ENCODE data around the gene KIRREL1. TPM values are rescaled to one million over a fixed set of nuclear protein-coding genes. Genes with fewer than 3 reads are reported as not detected.

Gene KIRREL1
- total RNA-seq, 1 donor = 174 TPM

GRCh38 chr1:158115126-158115525, 121.7 kb downstream of the KIRREL1 start:
- no peak for TF ChIP-seq CTCF (IDR thresholded peaks at IDR 0.05; ENCODE audit: extremely low read depth, low read depth, low read length)
- H3K9me3 ChIP-seq (ENCODE audit: low read depth, low read length) = no peaks in the 10 kb centered on the region

GRCh38 chr1:158116311-158117167, 123.1 kb downstream of the KIRREL1 start:
- DNase-seq (ENCODE audit: insufficient read length, low spot score, missing footprints) = no peak

More at GRCh38 chr1:158115126-158115525, 121.7 kb downstream of the KIRREL1 start:
- H3K27me3 ChIP-seq (ENCODE audit: insufficient read depth, low read length) = peaks cover 12% of the 10 kb centered on the region
- no peaks in the 10 kb centered on the region for H3K79me2 ChIP-seq (ENCODE audit: insufficient read depth, low read length)
- no peaks in the 10 kb centered on the region for H4K20me1 ChIP-seq (ENCODE audit: insufficient read depth, low read length)
- no peak for DNase-seq (ENCODE audit: insufficient read length, low spot score, missing footprints)
- no peak overlapping the region for H3K27ac ChIP-seq (ENCODE audit: low read depth, low read length)
- H3K4me1 ChIP-seq (ENCODE audit: insufficient read depth, low read length) = peaks cover 4% of the 10 kb centered on the region
- H3K36me3 ChIP-seq (ENCODE audit: insufficient read depth, low read length) = no peaks in the 10 kb centered on the region
- H2AFZ ChIP-seq (ENCODE audit: low read length) = no peak overlapping the region
- H3K4me3 ChIP-seq (ENCODE audit: insufficient read depth, low read length) = no peak overlapping the region
- H3K4me2 ChIP-seq (ENCODE audit: insufficient read depth, low read length) = no peak overlapping the region

GRCh38 chr1:158117854-158118704, 124.6 kb downstream of the KIRREL1 start:
- Histone ChIP-seq H3K4me3 (ENCODE audit: insufficient read depth, low read length) (peak overlapping the region; percentile 50), H2AFZ (ENCODE audit: low read length) (peak overlapping the region; percentile 10)

More at GRCh38 chr1:158116311-158117167, 123.1 kb downstream of the KIRREL1 start:
- Histone ChIP-seq H2AFZ (ENCODE audit: low read length) (no peak overlapping the region), H3K36me3 (ENCODE audit: insufficient read depth, low read length) (no peaks in the 10 kb centered on the region), H4K20me1 (ENCODE audit: insufficient read depth, low read length) (no peaks in the 10 kb centered on the region), H3K27me3 (ENCODE audit: insufficient read depth, low read length) (peaks cover 24% of the 10 kb centered on the region), H3K9me3 (ENCODE audit: low read depth, low read length) (no peaks in the 10 kb centered on the region), H3K4me3 (ENCODE audit: insufficient read depth, low read length) (no peak overlapping the region), H3K4me1 (ENCODE audit: insufficient read depth, low read length) (peaks cover 4% of the 10 kb centered on the region), H3K27ac (ENCODE audit: low read depth, low read length) (no peak overlapping the region), H3K79me2 (ENCODE audit: insufficient read depth, low read length) (no peaks in the 10 kb centered on the region), H3K4me2 (ENCODE audit: insufficient read depth, low read length) (no peak overlapping the region)
- no peak for TF ChIP-seq CTCF (IDR thresholded peaks at IDR 0.05; ENCODE audit: extremely low read depth, low read depth, low read length)

More at GRCh38 chr1:158117854-158118704, 124.6 kb downstream of the KIRREL1 start:
- Histone ChIP-seq H3K27me3 (ENCODE audit: insufficient read depth, low read length) (peaks cover 28% of the 10 kb centered on the region), H4K20me1 (ENCODE audit: insufficient read depth, low read length) (no peaks in the 10 kb centered on the region), H3K9me3 (ENCODE audit: low read depth, low read length) (no peaks in the 10 kb centered on the region), H3K4me1 (ENCODE audit: insufficient read depth, low read length) (peaks cover 1% of the 10 kb centered on the region), H3K4me2 (ENCODE audit: insufficient read depth, low read length) (peak overlapping the region; percentile 66), H3K36me3 (ENCODE audit: insufficient read depth, low read length) (no peaks in the 10 kb centered on the region), H3K27ac (ENCODE audit: low read depth, low read length) (no peak overlapping the region), H3K79me2 (ENCODE audit: insufficient read depth, low read length) (no peaks in the 10 kb centered on the region)
- TF ChIP-seq CTCF (IDR thresholded peaks at IDR 0.05; ENCODE audit: extremely low read depth, low read depth, low read length) = peak; percentile 64
- peak; percentile 87 for DNase-seq (ENCODE audit: insufficient read length, low spot score, missing footprints)
